DMS 273 (cell line): ENCODE data around the gene UBE2H.

Experiments used
- DNase-seq: peaks from one replicate; lab custom pipeline; 2025; ENCODE audit not compliant: unreplicated experiment; lab: John Stamatoyannopoulos, UW

The UBE2H gene

DNA sequence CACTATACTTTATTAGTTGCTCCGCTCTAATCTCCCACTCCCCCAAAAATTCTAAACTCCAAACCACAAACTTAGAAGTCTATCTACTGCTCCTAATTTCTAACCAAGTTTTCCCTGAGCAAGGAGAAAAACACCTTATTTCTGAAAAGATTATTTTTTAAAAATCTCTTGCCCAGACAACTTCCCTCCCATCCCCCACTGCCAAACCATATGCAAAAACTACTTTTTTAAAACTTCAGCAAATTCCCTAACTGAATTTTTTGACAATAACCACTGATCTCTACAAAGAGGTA lies 1.9 kb downstream of the UBE2H start:
- no peak for DNase-seq

- DNase-seq, result peak; percentile 53
Measured at GRCh38 chr7:129950191-129950932, 2.4 kb downstream of the UBE2H start.

- DNase-seq, result peak; percentile 76
Measured at GRCh38 chr7:129949292-129950133, 3.2 kb downstream of the UBE2H start.

GRCh38 chr7:129948877-129949291 lies 3.9 kb downstream of the UBE2H start:
- peak; percentile 98 for DNase-seq

- DNase-seq, result no peak
Measured at GRCh38 chr7:129948338-129948737, 4.4 kb downstream of the UBE2H start.

- DNase-seq, result no peak
Measured at GRCh38 chr7:129947701-129948100, 5.1 kb downstream of the UBE2H start.

DNA sequence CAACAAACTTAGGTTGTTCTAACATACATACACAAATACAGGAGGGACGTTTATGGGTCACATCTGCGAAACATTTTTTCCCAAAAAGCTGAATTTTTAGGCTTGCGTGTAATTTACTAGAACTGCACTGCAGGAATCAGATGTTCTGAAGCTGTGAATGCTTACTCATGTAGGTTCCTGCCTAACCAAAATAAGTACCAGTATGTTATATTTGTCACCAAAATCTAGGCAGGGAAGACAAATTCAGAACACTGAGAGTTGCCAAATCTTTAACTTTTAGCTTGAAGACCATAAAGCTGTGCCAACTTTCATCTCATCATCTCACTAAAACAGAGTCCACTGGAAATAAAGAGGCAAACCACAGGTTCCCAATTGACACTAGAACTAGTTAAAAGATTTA lies 5.7 kb downstream of the UBE2H start:
- DNase-seq, result no peak

DNA sequence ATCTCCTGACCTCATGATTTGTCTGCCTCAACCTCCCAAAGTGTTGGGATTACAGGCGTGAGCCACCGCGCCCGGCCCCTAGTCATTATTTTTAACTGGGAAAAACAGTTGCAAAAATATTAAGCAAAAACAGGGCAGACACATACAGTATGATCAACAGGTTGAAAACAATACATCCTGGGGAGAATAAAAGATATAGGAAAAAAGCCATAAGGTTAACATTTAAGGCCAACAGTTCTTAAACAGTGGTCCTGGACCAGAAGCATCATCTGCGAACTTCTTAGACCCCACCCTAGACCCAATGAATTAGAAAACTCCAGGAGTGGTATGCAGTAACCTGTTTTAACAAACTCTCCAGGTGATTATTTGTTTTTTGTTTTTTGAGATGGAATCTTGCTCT lies 6.5 kb downstream of the UBE2H start:
- DNase-seq, result no peak

DNA sequence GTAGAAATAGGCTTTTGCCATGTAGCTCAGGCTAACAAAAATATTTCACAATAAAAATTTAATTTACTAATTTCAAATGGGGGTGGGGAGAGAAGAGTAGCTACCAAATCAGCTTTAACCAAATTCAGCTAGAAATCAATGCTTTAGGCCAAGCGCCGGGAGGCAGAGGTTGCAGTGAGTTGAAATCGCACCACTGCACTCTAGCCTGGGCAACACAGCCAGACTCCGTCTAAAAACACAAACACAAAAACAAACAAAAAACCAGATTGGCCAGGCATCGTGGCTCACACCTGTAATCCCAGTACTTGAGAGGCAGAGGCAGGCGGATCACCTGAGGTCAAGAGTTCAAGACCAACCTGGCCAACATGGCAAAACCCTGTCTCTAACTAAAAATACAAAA lies 9.4 kb downstream of the UBE2H start:
- no peak for DNase-seq

DNA sequence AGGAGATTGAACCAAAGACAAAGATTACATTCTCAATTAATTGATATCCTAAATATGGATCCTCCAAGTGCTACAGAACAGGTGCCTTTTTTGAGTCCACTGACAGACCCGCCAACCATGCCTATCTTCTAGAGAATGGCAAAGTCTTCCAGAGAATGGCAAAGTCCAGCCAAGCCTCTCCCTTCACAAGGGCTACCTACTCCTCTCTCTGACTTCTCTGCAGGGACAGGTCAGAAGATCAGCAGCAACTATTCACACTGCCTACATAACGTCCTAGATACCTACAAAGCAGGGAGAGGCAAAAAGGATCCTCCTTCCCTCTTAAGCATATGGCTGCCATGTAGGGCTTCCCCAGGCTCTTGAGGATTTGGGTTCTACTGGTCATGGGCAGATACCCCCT lies 12.4 kb downstream of the UBE2H start:
- DNase-seq, result no peak

DNA sequence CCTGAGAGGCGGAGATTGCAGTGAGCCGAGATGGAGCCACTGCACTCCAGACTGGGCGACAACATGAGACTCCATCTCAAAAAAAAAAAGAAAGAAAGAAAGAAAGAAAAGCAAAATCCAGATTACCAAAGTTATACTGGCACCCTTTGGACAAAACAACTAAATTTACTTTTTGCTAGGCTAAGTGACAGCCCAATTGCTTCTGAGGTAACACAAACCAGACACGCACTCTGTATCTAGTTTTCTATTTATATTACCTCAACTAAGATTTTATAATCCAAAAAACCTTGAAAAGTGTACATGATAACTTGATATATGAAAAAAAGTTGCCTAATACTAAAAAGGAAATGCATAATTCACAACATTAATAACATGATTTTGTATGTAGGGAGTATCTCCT lies 12.9 kb downstream of the UBE2H start:
- no peak for DNase-seq

GRCh38 chr7:129933627-129934026 lies 19.1 kb downstream of the UBE2H start:
- no peak for DNase-seq

- DNase-seq, result no peak
Measured at GRCh38 chr7:129926618-129927017, 26.1 kb downstream of the UBE2H start.

DNA sequence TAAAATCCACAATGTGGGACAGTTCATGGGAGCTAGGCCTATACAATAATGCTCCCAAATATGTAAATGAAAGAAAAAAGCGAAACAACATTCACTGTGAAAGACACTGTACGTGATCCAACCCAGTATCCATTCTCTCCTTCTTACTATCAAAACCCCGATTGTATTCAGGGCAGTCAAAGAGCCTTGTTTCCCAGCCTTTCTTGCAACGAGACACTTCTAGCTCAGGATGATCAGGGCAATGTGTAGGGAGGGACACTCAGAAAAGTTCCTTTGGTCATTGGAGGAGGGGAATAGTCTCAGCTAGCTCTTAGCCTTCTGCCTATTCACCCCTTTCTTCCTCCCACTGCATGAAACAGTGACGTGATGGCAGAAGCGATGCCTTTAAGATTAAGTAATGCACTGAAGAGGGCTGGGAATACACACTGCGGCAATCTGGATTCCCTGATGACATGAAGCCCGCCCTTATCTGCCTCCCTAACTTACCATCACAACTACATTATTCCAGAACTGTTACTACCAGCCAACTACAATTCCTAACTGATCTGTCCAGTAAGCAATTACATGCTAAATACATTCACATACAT lies 27.3 kb downstream of the UBE2H start:
- DNase-seq, result no peak

DNA sequence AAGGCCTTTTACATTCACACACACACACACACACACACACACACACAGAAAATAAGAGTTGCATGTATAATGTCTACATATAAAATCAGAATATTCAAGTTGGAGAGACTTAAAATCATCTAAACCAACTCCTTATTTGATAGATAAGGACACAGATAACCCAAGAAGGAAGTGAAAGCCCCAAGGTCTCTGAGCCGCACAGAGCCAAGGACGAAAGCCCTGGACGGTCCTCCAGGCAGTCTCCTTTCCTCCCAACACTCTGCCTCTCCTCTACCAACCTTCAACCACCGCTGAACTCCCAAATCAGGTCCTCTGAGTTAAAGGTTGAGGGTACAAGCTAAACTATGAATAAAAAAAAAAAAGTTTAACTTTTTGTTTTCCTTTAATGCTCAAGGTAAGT lies 28.2 kb downstream of the UBE2H start:
- no peak for DNase-seq

DNA sequence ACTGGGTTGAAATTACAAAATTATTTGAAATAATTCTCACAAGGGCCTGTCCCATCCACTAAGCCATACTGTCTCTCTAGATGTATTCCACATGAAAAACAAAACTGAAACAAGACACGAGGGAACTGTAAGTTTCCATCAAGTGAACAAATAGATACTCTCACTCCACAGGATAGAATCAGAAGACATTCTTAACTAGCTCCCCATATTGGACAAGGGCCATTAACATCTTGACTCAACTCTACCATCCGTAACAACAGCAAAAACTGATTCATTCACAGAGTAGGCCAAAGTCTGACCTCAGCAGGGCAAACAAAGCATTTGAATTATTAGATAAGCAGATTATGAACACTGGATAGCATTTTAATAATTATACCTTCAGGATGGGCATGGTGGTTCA lies 29.1 kb downstream of the UBE2H start:
- DNase-seq, result no peak

DNA sequence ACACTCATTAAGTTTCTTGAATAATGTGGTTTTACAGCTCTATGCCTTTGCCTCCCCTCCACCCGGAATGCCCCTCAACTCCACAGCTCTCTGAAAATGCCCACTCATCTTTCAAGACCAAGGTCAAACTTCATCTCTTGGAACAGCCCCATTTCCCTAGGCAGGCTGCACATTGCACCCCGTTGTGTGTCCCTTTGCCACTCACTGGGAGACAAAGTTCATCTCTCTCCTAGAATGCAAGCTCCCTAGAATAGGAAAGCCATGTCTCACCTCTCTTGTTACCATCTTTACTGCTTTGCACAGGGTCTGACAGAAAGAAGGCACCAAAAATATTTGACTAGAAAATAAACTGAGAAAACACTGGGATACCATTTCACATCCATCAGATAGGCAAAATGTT lies 33.3 kb downstream of the UBE2H start:
- no peak for DNase-seq

DNA sequence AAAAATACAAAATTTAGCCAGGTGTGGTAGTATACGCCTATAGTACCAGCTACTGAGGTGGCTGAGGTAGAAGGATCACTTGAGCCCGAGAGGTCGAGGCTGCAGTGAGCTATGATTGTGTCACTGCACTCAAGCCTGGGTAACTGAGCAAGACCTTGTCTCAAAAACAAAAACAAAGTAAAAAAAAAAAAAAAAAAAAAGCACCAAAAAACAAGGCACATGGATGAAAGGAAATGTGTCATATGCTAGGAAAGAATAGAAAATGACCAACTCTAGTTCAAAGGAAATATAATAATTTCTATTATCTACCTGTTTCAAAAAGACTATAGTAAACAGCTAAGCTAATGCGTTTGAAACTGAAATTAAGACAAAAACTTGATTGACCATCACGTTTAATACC lies 33.8 kb downstream of the UBE2H start:
- DNase-seq, result no peak

GRCh38 chr7:129917934-129918333 lies 34.8 kb downstream of the UBE2H start:
- DNase-seq, result no peak

- no peak for DNase-seq
Measured at GRCh38 chr7:129914536-129915272, 38.1 kb downstream of the UBE2H start.

DNA sequence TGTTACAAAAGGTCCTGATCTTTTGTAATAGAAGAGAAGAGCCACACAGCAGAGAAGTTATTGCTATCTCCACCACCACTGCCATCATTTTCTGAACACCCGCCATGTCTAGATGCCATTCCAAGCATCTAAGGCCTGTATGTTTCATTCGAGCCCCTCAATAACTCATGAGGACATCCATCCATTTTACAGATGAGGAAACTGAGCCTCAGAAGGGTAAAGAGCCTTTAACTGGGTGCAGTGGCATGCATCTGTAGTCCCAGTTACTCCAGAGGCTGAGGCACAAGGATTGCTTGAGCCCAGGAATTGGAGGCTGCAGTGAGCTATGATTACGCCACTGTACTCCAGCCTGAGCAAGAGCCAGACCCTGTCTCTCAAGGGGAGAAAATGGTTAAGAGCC lies 39.3 kb downstream of the UBE2H start:
- no peak for DNase-seq

DNA sequence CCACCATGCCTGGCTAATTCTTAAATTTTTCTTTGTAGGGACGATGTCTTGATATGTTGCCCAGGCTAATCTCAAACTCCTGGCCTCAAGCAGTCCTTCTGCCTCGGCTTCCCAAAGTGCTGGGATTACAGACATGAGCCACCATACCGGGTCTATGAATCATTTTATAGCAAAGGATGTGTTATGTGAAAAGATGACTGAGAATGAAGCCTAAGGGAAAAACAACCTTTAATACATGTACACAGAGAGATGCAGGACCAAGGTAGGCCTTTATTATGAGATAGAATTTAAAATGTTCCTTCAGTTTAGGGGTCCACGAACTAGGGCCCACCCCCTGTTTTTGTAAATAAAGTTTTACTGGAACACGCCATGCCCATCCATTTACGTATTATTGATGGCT lies 41.0 kb downstream of the UBE2H start:
- no peak for DNase-seq
